HEK293 (cell line): ENCODE measurements around the gene SLC30A7.

Experiments
- ATF2 ChIP-seq: fragments of 450-650 bp; formaldehyde crosslinking; IDR thresholded peaks from 2 replicates; pipeline ENCODE4 v1.5.1; 2016; ENCODE audit warnings: missing biosample characterization, missing genetic modification characterization, low read depth
- GFI1B ChIP-seq: fragments of 450-650 bp; formaldehyde crosslinking; IDR thresholded peaks from 2 replicates; pipeline ENCODE4 v1.5.1; 2016; ENCODE audit warnings: missing biosample characterization, missing genetic modification characterization
- HOXD13 ChIP-seq: sonication (generic); formaldehyde crosslinking; IDR thresholded peaks from 2 replicates; pipeline ENCODE4 v1.8.0; 2022; ENCODE audit warnings: missing genetic modification reagents, borderline replicate concordance
- KLF10 ChIP-seq: fragments of 450-650 bp; IDR thresholded peaks from 2 replicates; pipeline ENCODE4 v1.5.1; 2018; ENCODE audit warnings: missing biosample characterization, mild to moderate bottlenecking, missing genetic modification characterization
- MZF1 ChIP-seq: fragments of 450-650 bp; formaldehyde crosslinking; IDR thresholded peaks from 2 replicates; pipeline ENCODE4 v1.5.1; 2017; ENCODE audit warnings: missing biosample characterization, missing genetic modification characterization, borderline replicate concordance
- SP2 ChIP-seq: fragments of 450-650 bp; formaldehyde crosslinking; IDR thresholded peaks from 2 replicates; pipeline ENCODE4 v1.5.1; 2016; ENCODE audit warnings: missing biosample characterization, missing genetic modification characterization
- SP3 ChIP-seq: fragments of 450-650 bp; formaldehyde crosslinking; IDR thresholded peaks from 2 replicates; pipeline ENCODE4 v1.5.1; 2016; ENCODE audit warnings: missing biosample characterization, missing genetic modification characterization
- SP7 ChIP-seq: fragments of 450-650 bp; formaldehyde crosslinking; IDR thresholded peaks from 2 replicates; pipeline ENCODE4 v1.5.1; 2016; ENCODE audit warnings: missing biosample characterization, missing genetic modification characterization
- ZBTB17 ChIP-seq: fragments of 450-650 bp; formaldehyde crosslinking; IDR thresholded peaks from 2 replicates; pipeline ENCODE4 v1.5.1; 2016; ENCODE audit warnings: missing biosample characterization, missing genetic modification characterization
- ZBTB21 ChIP-seq: fragments of 450-650 bp; formaldehyde crosslinking; IDR thresholded peaks from 2 replicates; pipeline ENCODE4 v1.5.1; 2017; ENCODE audit warnings: missing biosample characterization, missing genetic modification characterization
- ZBTB48 ChIP-seq: fragments of 450-650 bp; formaldehyde crosslinking; IDR thresholded peaks from 2 replicates; pipeline ENCODE4 v1.5.1; 2016; ENCODE audit warnings: missing biosample characterization, missing genetic modification characterization
- ZNF132 ChIP-seq: fragments of 450-650 bp; formaldehyde crosslinking; IDR thresholded peaks from 2 replicates; pipeline ENCODE4 v1.5.1; 2017; ENCODE audit warnings: missing biosample characterization, missing genetic modification characterization, borderline replicate concordance
- ZNF169 ChIP-seq: fragments of 450-650 bp; formaldehyde crosslinking; IDR thresholded peaks from 2 replicates; pipeline ENCODE4 v1.5.1; 2016; ENCODE audit warnings: missing biosample characterization, missing genetic modification characterization
- ZNF354C ChIP-seq: fragments of 450-650 bp; formaldehyde crosslinking; IDR thresholded peaks from 2 replicates; pipeline ENCODE4 v1.5.1; 2016; ENCODE audit warnings: missing biosample characterization, missing genetic modification characterization, low read depth, borderline replicate concordance
- ZNF423 ChIP-seq: fragments of 450-650 bp; formaldehyde crosslinking; IDR thresholded peaks from 2 replicates; pipeline ENCODE4 v1.5.1; 2016; ENCODE audit warnings: missing biosample characterization, missing genetic modification characterization
- ZNF549 ChIP-seq: fragments of 450-650 bp; IDR thresholded peaks from 2 replicates; pipeline ENCODE4 v1.5.1; 2018; ENCODE audit warnings: missing biosample characterization, missing genetic modification characterization, mild to moderate bottlenecking, inconsistent platforms, moderate library complexity
- ZNF561 ChIP-seq: fragments of 450-650 bp; IDR thresholded peaks from 2 replicates; pipeline ENCODE4 v1.5.1; 2018; ENCODE audit warnings: missing biosample characterization, missing genetic modification characterization, borderline replicate concordance
- ZNF654 ChIP-seq: fragments of 450-650 bp; formaldehyde crosslinking; IDR thresholded peaks from 2 replicates; pipeline ENCODE4 v1.5.1; 2016; ENCODE audit warnings: low read depth, missing biosample characterization, missing genetic modification characterization
- ZNF664 ChIP-seq: fragments of 450-650 bp; formaldehyde crosslinking; IDR thresholded peaks from 2 replicates; pipeline ENCODE4 v1.5.1; 2016; ENCODE audit warnings: missing biosample characterization, missing genetic modification characterization
- ZNF747 ChIP-seq: fragments of 450-650 bp; formaldehyde crosslinking; IDR thresholded peaks from 2 replicates; pipeline ENCODE4 v1.5.1; 2016; ENCODE audit warnings: missing biosample characterization, missing genetic modification characterization
- ZNF837 ChIP-seq: fragments of 450-650 bp; formaldehyde crosslinking; IDR thresholded peaks from 2 replicates; pipeline ENCODE4 v1.5.1; 2016; ENCODE audit warnings: missing biosample characterization, missing genetic modification characterization
- ZSCAN5A ChIP-seq: fragments of 450-650 bp; formaldehyde crosslinking; IDR thresholded peaks from 2 replicates; pipeline ENCODE4 v1.5.1; 2016; ENCODE audit warnings: missing biosample characterization, missing genetic modification characterization
- TF ChIP-seq, protein P1 (sequence below): fragments of 450-650 bp; formaldehyde crosslinking; IDR thresholded peaks from 2 replicates; pipeline ENCODE4 v1.5.1; 2016; ENCODE audit warnings: missing biosample characterization, missing genetic modification characterization
- TF ChIP-seq, protein P2 (sequence below): fragments of 450-650 bp; formaldehyde crosslinking; IDR thresholded peaks from 2 replicates; pipeline ENCODE4 v1.5.1; 2017; ENCODE audit warnings: missing biosample characterization, missing genetic modification characterization
- TF ChIP-seq, protein P3 (sequence below): fragments of 450-650 bp; formaldehyde crosslinking; IDR thresholded peaks from 2 replicates; pipeline ENCODE4 v1.5.1; 2016; ENCODE audit warnings: missing biosample characterization, missing genetic modification characterization

Gene SLC30A7

GRCh38 chr1:100896481-100896982 lies 642 bp downstream of the SLC30A7 start (continued):
- no peak for TF ChIP-seq ZNF354C (tag by site-specific recombination)
- 0 out of 2 replicates have a peak, but pooled peaks have one; percentile 16 for TF ChIP-seq SP3 (tag by site-specific recombination)
- TF ChIP-seq ZNF132 = no peak
- TF ChIP-seq ZNF561 = no peak
- no peak for TF ChIP-seq ZNF169
- no peak for TF ChIP-seq ZNF664 (tag by site-specific recombination)
- no peak for TF ChIP-seq HOXD13 (CRISPR knock-in tag)
- TF ChIP-seq ZNF423 (tag by site-specific recombination) = no peak
- no peak for TF ChIP-seq ATF2
- no peak for TF ChIP-seq KLF10
- TF ChIP-seq, protein P1, sequence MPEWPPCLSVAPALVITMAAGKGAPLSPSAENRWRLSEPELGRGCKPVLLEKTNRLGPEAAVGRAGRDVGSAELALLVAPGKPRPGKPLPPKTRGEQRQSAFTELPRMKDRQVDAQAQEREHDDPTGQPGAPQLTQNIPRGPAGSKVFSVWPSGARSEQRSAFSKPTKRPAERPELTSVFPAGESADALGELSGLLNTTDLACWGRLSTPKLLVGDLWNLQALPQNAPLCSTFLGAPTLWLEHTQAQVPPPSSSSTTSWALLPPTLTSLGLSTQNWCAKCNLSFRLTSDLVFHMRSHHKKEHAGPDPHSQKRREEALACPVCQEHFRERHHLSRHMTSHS = no peak
- TF ChIP-seq SP7 (tag by site-specific recombination) = no peak
- TF ChIP-seq ZBTB48 (tag by site-specific recombination) = no peak
- TF ChIP-seq, protein P2, sequence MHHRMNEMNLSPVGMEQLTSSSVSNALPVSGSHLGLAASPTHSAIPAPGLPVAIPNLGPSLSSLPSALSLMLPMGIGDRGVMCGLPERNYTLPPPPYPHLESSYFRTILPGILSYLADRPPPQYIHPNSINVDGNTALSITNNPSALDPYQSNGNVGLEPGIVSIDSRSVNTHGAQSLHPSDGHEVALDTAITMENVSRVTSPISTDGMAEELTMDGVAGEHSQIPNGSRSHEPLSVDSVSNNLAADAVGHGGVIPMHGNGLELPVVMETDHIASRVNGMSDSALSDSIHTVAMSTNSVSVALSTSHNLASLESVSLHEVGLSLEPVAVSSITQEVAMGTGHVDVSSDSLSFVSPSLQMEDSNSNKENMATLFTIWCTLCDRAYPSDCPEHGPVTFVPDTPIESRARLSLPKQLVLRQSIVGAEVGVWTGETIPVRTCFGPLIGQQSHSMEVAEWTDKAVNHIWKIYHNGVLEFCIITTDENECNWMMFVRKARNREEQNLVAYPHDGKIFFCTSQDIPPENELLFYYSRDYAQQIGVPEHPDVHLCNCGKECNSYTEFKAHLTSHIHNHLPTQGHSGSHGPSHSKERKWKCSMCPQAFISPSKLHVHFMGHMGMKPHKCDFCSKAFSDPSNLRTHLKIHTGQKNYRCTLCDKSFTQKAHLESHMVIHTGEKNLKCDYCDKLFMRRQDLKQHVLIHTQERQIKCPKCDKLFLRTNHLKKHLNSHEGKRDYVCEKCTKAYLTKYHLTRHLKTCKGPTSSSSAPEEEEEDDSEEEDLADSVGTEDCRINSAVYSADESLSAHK = no peak
- no peak for TF ChIP-seq ZNF747 (tag by site-specific recombination)
- no peak for TF ChIP-seq ZNF837 (tag by site-specific recombination)
- TF ChIP-seq ZBTB17 (tag by site-specific recombination) = 0 out of 2 replicates have a peak, but pooled peaks have one; percentile 10
- TF ChIP-seq, protein P3, sequence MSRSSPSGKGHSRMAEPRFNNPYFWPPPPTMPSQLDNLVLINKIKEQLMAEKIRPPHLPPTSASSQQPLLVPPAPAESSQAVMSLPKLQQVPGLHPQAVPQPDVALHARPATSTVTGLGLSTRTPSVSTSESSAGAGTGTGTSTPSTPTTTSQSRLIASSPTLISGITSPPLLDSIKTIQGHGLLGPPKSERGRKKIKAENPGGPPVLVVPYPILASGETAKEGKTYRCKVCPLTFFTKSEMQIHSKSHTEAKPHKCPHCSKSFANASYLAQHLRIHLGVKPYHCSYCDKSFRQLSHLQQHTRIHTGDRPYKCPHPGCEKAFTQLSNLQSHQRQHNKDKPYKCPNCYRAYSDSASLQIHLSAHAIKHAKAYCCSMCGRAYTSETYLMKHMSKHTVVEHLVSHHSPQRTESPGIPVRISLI (tag by site-specific recombination) = no peak
- TF ChIP-seq ZSCAN5A (tag by site-specific recombination) = no peak
- peak; percentile 52 for TF ChIP-seq SP2 (tag by site-specific recombination)
- no peak for TF ChIP-seq ZBTB21 (tag by site-specific recombination)
- no peak for TF ChIP-seq GFI1B (tag by site-specific recombination)
- no peak for TF ChIP-seq MZF1 (tag by site-specific recombination)
- TF ChIP-seq ZNF549 (tag by site-specific recombination) = no peak
- TF ChIP-seq ZNF654 (tag by site-specific recombination) = no peak
